ENCODE measurements around the gene GRHPR. TPM values are rescaled to one million over a fixed set of nuclear protein-coding genes. Genes with fewer than 3 reads are reported as not detected.

The GRHPR gene
- total RNA-seq, 2 experiments from 2014 or later: 106 to 135 TPM

DNA sequence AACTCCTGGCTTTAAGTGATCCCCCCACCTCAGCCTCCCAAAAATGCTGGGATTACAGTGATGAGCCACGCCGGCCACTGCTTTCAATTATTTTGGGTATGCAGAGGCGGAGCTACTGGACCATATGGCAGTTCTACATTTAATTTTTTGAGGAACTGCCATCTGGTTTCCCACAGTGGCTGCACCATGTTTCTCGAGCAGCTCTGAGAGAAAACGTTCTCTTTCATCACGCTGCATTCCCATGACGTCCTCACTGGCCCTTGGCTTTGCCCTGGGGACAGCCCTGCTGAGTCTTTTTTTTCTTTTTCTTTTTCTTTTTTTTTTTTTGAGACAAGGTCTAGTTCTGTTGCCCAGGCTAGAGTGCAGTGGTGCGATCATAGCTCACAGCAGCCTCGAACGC lies 35.5 kb upstream of the GRHPR start:
- Histone ChIP-seq H3K36me3 (ENCODE audit: insufficient read depth, low read length) (peaks cover 4% of the 10 kb centered on the region), H3K27ac (ENCODE audit: low read depth, low read length, poor library complexity, severe bottlenecking) (no peak overlapping the region), H4K20me1 (ENCODE audit: insufficient read depth, low read length) (no peaks in the 10 kb centered on the region), H3K4me2 (ENCODE audit: low read length) (peak overlapping the region; percentile 8; the same call in 1 of the 2 replicates), H3K9me3 (ENCODE audit: low read length) (peaks cover 3% of the 10 kb centered on the region; the same call in 1 of the 2 replicates), H2AFZ (ENCODE audit: low read length) (no peak overlapping the region), H3K4me3 (ENCODE audit: low read depth, low read length, poor library complexity, severe bottlenecking) (no peak overlapping the region), H3K9me2 (ENCODE audit: insufficient read depth, low read length) (no peaks in the 10 kb centered on the region), H3K4me1 (ENCODE audit: insufficient read depth, low read length, poor library complexity, severe bottlenecking) (peaks cover 92% of the 10 kb centered on the region), H3K79me2 (ENCODE audit: insufficient read depth, low read depth, low read length) (no peaks in the 10 kb centered on the region)
- no peak for DNase-seq (ENCODE audit: low spot score)
- ChIA-PET POLR2A (interaction anchor here (0.6 to 12.9 kb wide), 12 partner anchors 9 to 1611 kb away, joined by 3 to 170 read pairs (median 5); no protein-coding TSS in a partner anchor), CTCF (ENCODE audit: unreplicated experiment) (interaction anchor here (0.7 to 1.1 kb wide), 5 partner anchors 12 to 24 kb away, joined by 3 to 4 read pairs (median 3); no protein-coding TSS in a partner anchor)
- intact Hi-C loops (cut with micrococcal nuclease; ENCODE audit: unreplicated experiment): loop anchor here (1.0 kb wide), 1 partner anchor 12 kb away; no protein-coding TSS in a partner anchor
- BruUV-seq (replicated peaks): no TSS peak
- TF ChIP-seq EZH2phosphoT487 (IDR thresholded peaks at IDR 0.05; ENCODE audit: borderline replicate concordance, low read depth, low read length) (no peak), CTCF (conservative IDR thresholded peaks at IDR 0.05; ENCODE audit: low read length) (no peak)

GRCh38 chr9:37390759-37391158 lies 31.7 kb upstream of the GRHPR start:
- peaks cover 82% of the 10 kb centered on the region for H3K4me1 ChIP-seq (ENCODE audit: insufficient read depth, low read length, poor library complexity, severe bottlenecking)
- H3K27ac ChIP-seq (ENCODE audit: low read depth, low read length, poor library complexity, severe bottlenecking): peak overlapping the region; percentile 46
- H3K36me3 ChIP-seq (ENCODE audit: insufficient read depth, low read length): no peaks in the 10 kb centered on the region
- intact Hi-C loops (cut with micrococcal nuclease; ENCODE audit: unreplicated experiment): no loop called here
- TF ChIP-seq CTCF (conservative IDR thresholded peaks at IDR 0.05; ENCODE audit: low read length): peak; percentile 96
- no peak for TF ChIP-seq EZH2phosphoT487 (IDR thresholded peaks at IDR 0.05; ENCODE audit: borderline replicate concordance, low read depth, low read length)
- H3K4me3 ChIP-seq (ENCODE audit: low read depth, low read length, poor library complexity, severe bottlenecking): no peak overlapping the region
- H3K4me2 ChIP-seq (ENCODE audit: low read length): peak overlapping the region; percentile 50
- no TSS peak for BruUV-seq (replicated peaks)
- peak overlapping the region; percentile 30; the same call in 1 of the 2 replicates for H2AFZ ChIP-seq (ENCODE audit: low read length)
- H3K79me2 ChIP-seq (ENCODE audit: insufficient read depth, low read depth, low read length): no peaks in the 10 kb centered on the region
- ChIA-PET POLR2A (interaction anchor here (12.9 kb wide), 1 partner anchor 18 kb away, joined by 170 read pairs; no protein-coding TSS in a partner anchor), CTCF (ENCODE audit: unreplicated experiment) (interaction anchor here (1.8 kb wide), 1 partner anchor 21 kb away, joined by 4 read pairs; no protein-coding TSS in a partner anchor)
- no peaks in the 10 kb centered on the region for H3K9me2 ChIP-seq (ENCODE audit: insufficient read depth, low read length)
- peak; percentile 92 for DNase-seq (ENCODE audit: low spot score)
- H4K20me1 ChIP-seq (ENCODE audit: insufficient read depth, low read length): no peaks in the 10 kb centered on the region
- no peaks in the 10 kb centered on the region for H3K9me3 ChIP-seq (ENCODE audit: low read length)

GRCh38 chr9:37392272-37392671 lies 30.2 kb upstream of the GRHPR start:
- TF ChIP-seq EZH2phosphoT487 (IDR thresholded peaks at IDR 0.05; ENCODE audit: borderline replicate concordance, low read depth, low read length) (no peak), CTCF (conservative IDR thresholded peaks at IDR 0.05; ENCODE audit: low read length) (no peak)
- H3K9me2 ChIP-seq (ENCODE audit: insufficient read depth, low read length): no peaks in the 10 kb centered on the region
- ChIA-PET CTCF (ENCODE audit: unreplicated experiment) (interaction anchor here (1.0 to 1.6 kb wide), 3 partner anchors 14 to 19 kb away, joined by 3 read pairs; no protein-coding TSS in a partner anchor), POLR2A (interaction anchor here (0.6 to 12.9 kb wide), 9 partner anchors 8 to 208 kb away, joined by 3 to 170 read pairs (median 4); no protein-coding TSS in a partner anchor)
- H3K79me2 ChIP-seq (ENCODE audit: insufficient read depth, low read depth, low read length): no peaks in the 10 kb centered on the region
- no peaks in the 10 kb centered on the region for H3K9me3 ChIP-seq (ENCODE audit: low read length)
- peak overlapping the region; percentile 46 for H3K27ac ChIP-seq (ENCODE audit: low read depth, low read length, poor library complexity, severe bottlenecking)
- peaks cover 75% of the 10 kb centered on the region for H3K4me1 ChIP-seq (ENCODE audit: insufficient read depth, low read length, poor library complexity, severe bottlenecking)
- H2AFZ ChIP-seq (ENCODE audit: low read length): no peak overlapping the region
- H3K4me3 ChIP-seq (ENCODE audit: low read depth, low read length, poor library complexity, severe bottlenecking): no peak overlapping the region
- no peaks in the 10 kb centered on the region for H4K20me1 ChIP-seq (ENCODE audit: insufficient read depth, low read length)
- no peak for DNase-seq (ENCODE audit: low spot score)
- intact Hi-C loops (cut with micrococcal nuclease; ENCODE audit: unreplicated experiment): no loop called here
- H3K36me3 ChIP-seq (ENCODE audit: insufficient read depth, low read length): no peaks in the 10 kb centered on the region
- BruUV-seq (replicated peaks): no TSS peak
- H3K4me2 ChIP-seq (ENCODE audit: low read length): no peak overlapping the region
